ENCODE data around the gene SH3BP5L. TPM values are rescaled to one million over a fixed set of nuclear protein-coding genes. Genes with fewer than 3 reads are reported as not detected.
A peak's percentile ranks its signal among the peaks of the same experiment; 100 is the strongest.

Gene SH3BP5L
- total and polyA plus RNA-seq, 2 of the 13 experiments (the other 11 are each of a cell fraction or from before 2014, with no cell fraction given): 10.3 to 14.9 TPM

GRCh38 chr1:248858096-248858890 lies 32.6 kb upstream of the SH3BP5L start (continued):
- TF ChIP-seq TIGD3 (CRISPR knock-in tag; IDR thresholded peaks at IDR 0.05; ENCODE audit: borderline replicate concordance): 0 out of 2 replicates have a peak, but pooled peaks have one; percentile 22
- TF ChIP-seq SMARCE1 (IDR thresholded peaks at IDR 0.05; ENCODE audit: borderline replicate concordance): no peak
- no peak for TF ChIP-seq PCBP1 (IDR thresholded peaks at IDR 0.05; ENCODE audit: borderline replicate concordance, low read depth, low read length)
- peak; percentile 61; the same call in 1 of the 2 replicates for TF ChIP-seq NAIF1 (CRISPR knock-in tag; IDR thresholded peaks at IDR 0.05; ENCODE audit: borderline replicate concordance)
- no peak for TF ChIP-seq ZNF296 (CRISPR knock-in tag; conservative IDR thresholded peaks at IDR 0.05)
- no peak for TF ChIP-seq ZNF550 (CRISPR knock-in tag; IDR thresholded peaks at IDR 0.05; ENCODE audit: borderline replicate concordance)
- no peak for TF ChIP-seq ZNF383 (CRISPR knock-in tag; IDR thresholded peaks at IDR 0.05; ENCODE audit: borderline replicate concordance)
- no peak for TF ChIP-seq SYNCRIP (IDR thresholded peaks at IDR 0.05; ENCODE audit: insufficient read depth, low read depth, low read length)
- 0 out of 2 replicates have a peak, but pooled peaks have one; percentile 15 for TF ChIP-seq MXD4 (CRISPR knock-in tag; IDR thresholded peaks at IDR 0.05)
- TF ChIP-seq SMAD3 (CRISPR knock-in tag; IDR thresholded peaks at IDR 0.05): no peak
- peak; percentile 57 for TF ChIP-seq ZNF781 (CRISPR knock-in tag; IDR thresholded peaks at IDR 0.05; ENCODE audit: borderline replicate concordance, not compliant biosample characterization)
- no peak for TF ChIP-seq EP300 (IDR thresholded peaks at IDR 0.05; ENCODE audit: low read depth in 2 of 2, low read length in 2 of 2)
- no peak for TF ChIP-seq EP300 (CRISPR knock-in tag; IDR thresholded peaks at IDR 0.05; ENCODE audit: borderline replicate concordance)
- no peak for TF ChIP-seq NR0B2 (CRISPR knock-in tag; IDR thresholded peaks at IDR 0.05)
- no peak for TF ChIP-seq SP5 (CRISPR knock-in tag; IDR thresholded peaks at IDR 0.05; ENCODE audit: borderline replicate concordance, low read depth)
- TF ChIP-seq GATAD2A (CRISPR knock-in tag; IDR thresholded peaks at IDR 0.05): no peak; the same call in 1 of the 2 replicates
- no peak for TF ChIP-seq LRRFIP1 (CRISPR knock-in tag; conservative IDR thresholded peaks at IDR 0.05)
- TF ChIP-seq YEATS2 (CRISPR knock-in tag; IDR thresholded peaks at IDR 0.05; ENCODE audit: borderline replicate concordance): no peak
- no peak for TF ChIP-seq RARG (CRISPR knock-in tag; IDR thresholded peaks at IDR 0.05; ENCODE audit: low read depth)
- peak; percentile 24; the same call in 1 of the 2 replicates for TF ChIP-seq MEIS1 (CRISPR knock-in tag; IDR thresholded peaks at IDR 0.05; ENCODE audit: borderline replicate concordance)
- TF ChIP-seq ZNF264 (CRISPR knock-in tag; IDR thresholded peaks at IDR 0.05): no peak
- TF ChIP-seq CHD2 (IDR thresholded peaks at IDR 0.05; ENCODE audit: low read depth, low read length): no peak
- TF ChIP-seq DNMT3B (CRISPR knock-in tag; conservative IDR thresholded peaks at IDR 0.05): no peak
- peak; percentile 51; the same call in 1 of the 2 replicates for TF ChIP-seq ZNF839 (CRISPR knock-in tag; IDR thresholded peaks at IDR 0.05; ENCODE audit: borderline replicate concordance)
- no peak for TF ChIP-seq ZNF674 (CRISPR knock-in tag; IDR thresholded peaks at IDR 0.05; ENCODE audit: low read depth)
